Mammary epithelial cell (primary cell): ENCODE results near the gene MARCHF2.

Source experiments
- CTCF ChIP-seq, 2 donors: IDR thresholded peaks in 1 of 2; conservative IDR thresholded peaks in 1 of 2; 2 replicates each; pipeline ENCODE4 v1.5.1; 2011 to 2012; ENCODE audit warnings: inconsistent platforms in 2 of 2, low read length in 2 of 2, mild to moderate bottlenecking in 2 of 2, control low read depth in 1 of 2, low read depth in 1 of 2; ENCODE audit not compliant: insufficient read depth in 1 of 2; ENCODE audit errors: extremely low read depth in 1 of 2
- EZH2 ChIP-seq: IDR thresholded peaks from 2 replicates; pipeline ENCODE4 v1.6.1; 2012; ENCODE audit warnings: low read length, inconsistent platforms, borderline replicate concordance

GRCh38 chr19:8371011-8371804 lies 41.9 kb upstream of the MARCHF2 start:
- no peak for TF ChIP-seq EZH2
- no peak for TF ChIP-seq CTCF (conservative IDR thresholded peaks at IDR 0.05 in 1 of 2, IDR thresholded peaks at IDR 0.05 in 1 of 2; ENCODE audit: extremely low read depth in 1 of 2, insufficient read depth in 1 of 2, low read depth in 1 of 2, low read length in 2 of 2)
